ENCODE measurements around the gene SESN3. TPM values are rescaled to one million over a fixed set of nuclear protein-coding genes. Genes with fewer than 3 reads are reported as not detected.

SESN3 gene
- total RNA-seq, 1 experiment from 2014 or later: 34.9 TPM

GRCh38 chr11:95148406-95148805 lies 82.6 kb downstream of the SESN3 start (continued):
- no peak for TF ChIP-seq STAT6 (CRISPR knock-in tag; conservative IDR thresholded peaks at IDR 0.05; ENCODE audit: low read depth)
- TF ChIP-seq JAZF1 (CRISPR knock-in tag; IDR thresholded peaks at IDR 0.05): no peak
- TF ChIP-seq NFYB (CRISPR knock-in tag; conservative IDR thresholded peaks at IDR 0.05; ENCODE audit: low read depth): no peak
- no peak for TF ChIP-seq FOXP1 (CRISPR knock-in tag; IDR thresholded peaks at IDR 0.05; ENCODE audit: borderline replicate concordance)
- TF ChIP-seq NR3C1 (CRISPR knock-in tag; conservative IDR thresholded peaks at IDR 0.05; ENCODE audit: low read depth): no peak
- no peak for TF ChIP-seq IRF2 (CRISPR knock-in tag; IDR thresholded peaks at IDR 0.05; ENCODE audit: borderline replicate concordance, low read depth)
- TF ChIP-seq GRHL2 (CRISPR knock-in tag; IDR thresholded peaks at IDR 0.05; ENCODE audit: insufficient replicate concordance, severe bottlenecking): no peak
- no peak for TF ChIP-seq GTF2I (CRISPR knock-in tag; conservative IDR thresholded peaks at IDR 0.05)
- no peak for TF ChIP-seq SMAD3 (CRISPR knock-in tag; IDR thresholded peaks at IDR 0.05; ENCODE audit: borderline replicate concordance)
- TF ChIP-seq CREM (CRISPR knock-in tag; IDR thresholded peaks at IDR 0.05): no peak
- no peak for TF ChIP-seq FOXP4 (CRISPR knock-in tag; IDR thresholded peaks at IDR 0.05)

GRCh38 chr11:95147364-95147905 lies 83.6 kb downstream of the SESN3 start:
- no peak overlapping the region for H3K4me3 Mint-ChIP-seq
- H3K4me1 Mint-ChIP-seq: peaks cover 11% of the 10 kb centered on the region
- TF ChIP-seq RORB (CRISPR knock-in tag; IDR thresholded peaks at IDR 0.05) (no peak), PRDM15 (CRISPR knock-in tag; IDR thresholded peaks at IDR 0.05) (no peak), NR1H2 (CRISPR knock-in tag; IDR thresholded peaks at IDR 0.05) (no peak), ATF1 (CRISPR knock-in tag; IDR thresholded peaks at IDR 0.05) (no peak), CREM (CRISPR knock-in tag; IDR thresholded peaks at IDR 0.05) (no peak), ZNF416 (CRISPR knock-in tag; IDR thresholded peaks at IDR 0.05) (no peak), GABPB1 (CRISPR knock-in tag; IDR thresholded peaks at IDR 0.05) (no peak), STAT6 (CRISPR knock-in tag; conservative IDR thresholded peaks at IDR 0.05; ENCODE audit: low read depth) (no peak), ARID4B (CRISPR knock-in tag; IDR thresholded peaks at IDR 0.05; ENCODE audit: borderline replicate concordance) (no peak)
- DNase-seq (ENCODE audit: low spot score) (no peak), ATAC-seq (no peak)
- no peak overlapping the region for H3K27ac Mint-ChIP-seq
- POLR2A ChIA-PET: no interaction called here
- CTCF ChIA-PET: interaction anchor here (0.6 to 1.6 kb wide), 3 partner anchors 54 to 592 kb away, joined by 3 to 5 read pairs (median 3); no protein-coding TSS in a partner anchor
- H3K27me3 Mint-ChIP-seq (ENCODE audit: low read depth): peaks cover 88% of the 10 kb centered on the region
- H3K9me3 Mint-ChIP-seq: no peaks in the 10 kb centered on the region
- H3K36me3 Mint-ChIP-seq: no peaks in the 10 kb centered on the region

Data from WTC11 (cell line).